H1 (cell line): Measurements from ENCODE around the gene DYNLT2. TPM values are rescaled to one million over a fixed set of nuclear protein-coding genes. Genes with fewer than 3 reads are reported as not detected.

Source experiments
- CTCF ChIA-PET: fragments of 300-600 bp; sonication (Branson Sonifier 250); formaldehyde crosslinking; loops from one replicate; lab custom pipeline; 2021; ENCODE audit not compliant: partially characterized antibody; lab: Charles Lee
- POLR2A ChIA-PET: fragments of 300-600 bp; sonication (Branson Sonifier 250); formaldehyde crosslinking; loops from one replicate; lab custom pipeline; 2021; ENCODE audit warnings: inconsistent platforms; ENCODE audit not compliant: partially characterized antibody; lab: Charles Lee
- DNase-seq, 2 experiments: peaks; one replicate each; pipeline versions ENCODE4 v3.0.0 to v3.0.0-alpha.2; 2010 to 2022; ENCODE audit warnings: low spot score in 2 of 2, low read depth in 1 of 2, mixed read lengths in 1 of 2
- FAIRE-seq: peaks from 2 replicates; lab custom pipeline; 2011; peaks lifted over from hg19 to GRCh38; lab: Jason Lieb, UNC
- H2AFZ ChIP-seq: 2 replicates; pipeline ENCODE4 v1.8.1; 2012; ENCODE audit warnings: low read length, inconsistent platforms
- H2AK5ac ChIP-seq: 2 replicates; pipeline ENCODE4 v1.6.1; 2013; ENCODE audit warnings: low read depth, low read length
- H2BK120ac ChIP-seq: replicated peaks from 2 replicates; pipeline ENCODE3; 2013; ENCODE audit warnings: low read depth, low read length, inconsistent platforms
- H2BK12ac ChIP-seq: 2 replicates; pipeline ENCODE4 v1.6.1; 2013; ENCODE audit warnings: low read depth, low read length
- H2BK15ac ChIP-seq: 2 replicates; pipeline ENCODE4 v1.6.1; 2013; ENCODE audit warnings: low read length
- H2BK20ac ChIP-seq: 2 replicates; pipeline ENCODE4 v1.6.1; 2013; ENCODE audit warnings: low read length
- H2BK5ac ChIP-seq: 2 replicates; pipeline ENCODE4 v1.6.1; 2013; ENCODE audit warnings: low read depth, low read length
- H3K14ac ChIP-seq: 2 replicates; pipeline ENCODE4 v1.6.1; 2013; ENCODE audit warnings: inconsistent platforms; ENCODE audit not compliant: insufficient read length
- H3K18ac ChIP-seq: 2 replicates; pipeline ENCODE4 v1.6.1; 2013; ENCODE audit warnings: low read length; ENCODE audit errors: extremely low read depth
- H3K23ac ChIP-seq: 2 replicates; pipeline ENCODE4 v1.6.1; 2013; ENCODE audit warnings: inconsistent platforms; ENCODE audit not compliant: insufficient read length
- H3K23me2 ChIP-seq: 2 replicates; pipeline ENCODE4 v1.6.1; 2013; ENCODE audit warnings: low read depth, low read length
- H3K27ac ChIP-seq: 2 replicates; pipeline ENCODE4 v1.6.1; 2011; ENCODE audit warnings: low read depth, low read length, inconsistent platforms
- H3K27me3 ChIP-seq, 4 experiments: replicated peaks in 1 of 4; 1 replicate in 1 of 4; 2 replicates in 3 of 4; pipeline versions ENCODE4 v1.6.1 to v1.8.1; 2011 to 2013; ENCODE audit warnings: low read length in 3 of 4, mild to moderate bottlenecking in 3 of 4, inconsistent platforms in 2 of 4, mixed read lengths in 2 of 4, moderate library complexity in 1 of 4; ENCODE audit not compliant: control insufficient read depth in 3 of 4, insufficient read depth in 3 of 4; ENCODE audit errors: extremely low read depth in 1 of 4
- H3K36me3 ChIP-seq, 4 experiments: 2 replicates each; pipeline versions ENCODE4 v1.6.1 to v1.8.1; 2011 to 2013; ENCODE audit warnings: mild to moderate bottlenecking in 4 of 4, low read length in 3 of 4, moderate library complexity in 2 of 4, control low read depth in 1 of 4, inconsistent platforms in 1 of 4; ENCODE audit not compliant: insufficient read depth in 4 of 4, control insufficient read depth in 2 of 4
- H3K4ac ChIP-seq: replicated peaks from 2 replicates; pipeline ENCODE3; 2013; ENCODE audit warnings: low read length, low read depth, mixed read lengths, inconsistent platforms; ENCODE audit not compliant: insufficient read length
- H3K4me1 ChIP-seq, 4 experiments: replicated peaks in 1 of 4; 1 replicate in 1 of 4; 2 replicates in 3 of 4; pipeline versions ENCODE4 v1.6.1 to v1.8.1; 2011 to 2013; ENCODE audit warnings: low read length in 3 of 4, inconsistent platforms in 2 of 4, mixed read lengths in 1 of 4; ENCODE audit not compliant: insufficient read depth in 4 of 4, control insufficient read depth in 3 of 4
- H3K4me2 ChIP-seq, 2 experiments: 2 replicates each; pipeline versions ENCODE4 v1.6.1 to v1.8.1; 2011 to 2013; ENCODE audit warnings: low read depth in 2 of 2, low read length in 2 of 2, control low read depth in 1 of 2, inconsistent platforms in 1 of 2, mild to moderate bottlenecking in 1 of 2; ENCODE audit not compliant: insufficient read depth in 1 of 2
- H3K4me3 ChIP-seq, 4 experiments: fragments of 200-600, 300-600 bp in 1 of 4; sonication (generic), shearing (Covaris generic), sonication (Bioruptor Twin) in 1 of 4; 2 replicates each; pipeline versions ENCODE4 v1.5.1 to v1.8.1; 2011 to 2016; ENCODE audit warnings: low read length in 4 of 4, low read depth in 3 of 4, control low read depth in 2 of 4, inconsistent platforms in 2 of 4, mild to moderate bottlenecking in 2 of 4, mixed read lengths in 1 of 4, moderate library complexity in 1 of 4; ENCODE audit not compliant: insufficient read depth in 2 of 4; ENCODE audit errors: extremely low read depth in 1 of 4
- H3K56ac ChIP-seq: replicated peaks from 2 replicates; pipeline ENCODE3; 2013; ENCODE audit warnings: low read depth, mild to moderate bottlenecking, mixed read lengths, low read length, inconsistent platforms; ENCODE audit not compliant: insufficient read length
- H3K79me1 ChIP-seq: 2 replicates; pipeline ENCODE4 v1.6.1; 2013; ENCODE audit warnings: low read depth, low read length, control low read depth
- H3K79me2 ChIP-seq, 2 experiments: 2 replicates each; pipeline versions ENCODE4 v1.6.1 to v1.8.1; 2012 to 2013; ENCODE audit warnings: low read length in 2 of 2, mild to moderate bottlenecking in 2 of 2, inconsistent platforms in 1 of 2; ENCODE audit not compliant: insufficient read depth in 2 of 2, control insufficient read depth in 1 of 2
- H3K9ac ChIP-seq, 4 experiments: replicated peaks in 1 of 4; 1 replicate in 1 of 4; 2 replicates in 3 of 4; pipeline versions ENCODE4 v1.6.1 to v1.8.1; 2011 to 2013; ENCODE audit warnings: low read depth in 3 of 4, low read length in 3 of 4, control low read depth in 2 of 4, mild to moderate bottlenecking in 2 of 4, moderate library complexity in 2 of 4, inconsistent platforms in 1 of 4; ENCODE audit errors: extremely low read depth in 1 of 4
- H3K9me3 ChIP-seq, 2 experiments: 2 replicates each; pipeline versions ENCODE4 v1.6.1 to v1.8.1; 2012 to 2013; ENCODE audit warnings: mild to moderate bottlenecking in 2 of 2, moderate library complexity in 2 of 2, control low read depth in 1 of 2, inconsistent platforms in 1 of 2, low read depth in 1 of 2, low read length in 1 of 2, mixed read lengths in 1 of 2; ENCODE audit not compliant: insufficient read depth in 2 of 2
- H4K20me1 ChIP-seq, 2 experiments: replicated peaks in 1 of 2; 2 replicates each; pipeline versions ENCODE3 to v1.8.1; 2011 to 2013; ENCODE audit warnings: inconsistent platforms in 2 of 2, low read length in 2 of 2, mild to moderate bottlenecking in 1 of 2; ENCODE audit not compliant: insufficient read depth in 2 of 2, control insufficient read depth in 1 of 2
- H4K5ac ChIP-seq: 2 replicates; pipeline ENCODE4 v1.6.1; 2013; ENCODE audit warnings: low read length, low read depth, mixed read lengths, inconsistent platforms; ENCODE audit not compliant: insufficient read length
- H4K8ac ChIP-seq: 2 replicates; pipeline ENCODE4 v1.8.0; 2013; ENCODE audit warnings: mild to moderate bottlenecking, moderate library complexity, low read length, inconsistent platforms; ENCODE audit not compliant: insufficient read depth; ENCODE audit errors: extremely low read depth
- H4K91ac ChIP-seq: replicated peaks from 2 replicates; pipeline ENCODE3; 2013; ENCODE audit warnings: low read length, mixed read lengths, inconsistent platforms; ENCODE audit not compliant: insufficient read length
- CTCF ChIP-seq, 3 experiments: IDR thresholded peaks; 1 replicate in 2 of 3; 2 replicates in 1 of 3; pipeline versions ENCODE4 v1.5.1 to v1.6.1; 2011; ENCODE audit warnings: low read length in 3 of 3, mild to moderate bottlenecking in 3 of 3, inconsistent platforms in 2 of 3, low read depth in 1 of 3, moderate library complexity in 1 of 3; ENCODE audit not compliant: insufficient read depth in 1 of 3; ENCODE audit errors: control extremely low read depth in 1 of 3
- RAD21 ChIP-seq, 2 experiments: IDR thresholded peaks in 1 of 2; conservative IDR thresholded peaks in 1 of 2; 2 replicates each; pipeline ENCODE4 v1.6.1; 2011; ENCODE audit warnings: low read depth in 2 of 2, low read length in 2 of 2, improper control_type of control experiment in 1 of 2, inconsistent platforms in 1 of 2, mild to moderate bottlenecking in 1 of 2, moderate library complexity in 1 of 2
- SP4 ChIP-seq: IDR thresholded peaks from 2 replicates; pipeline ENCODE4 v1.6.1; 2012; ENCODE audit warnings: low read length, inconsistent platforms
- SRF ChIP-seq: IDR thresholded peaks from 2 replicates; pipeline ENCODE4 v1.6.1; 2011; ENCODE audit warnings: mild to moderate bottlenecking, low read depth, low read length, moderate library complexity
- WGBS, 2 experiments: shearing (Covaris generic) in 1 of 2; methylation state at CpG; one replicate each; pipeline versions ENCODE4 v1.1.6 to v1.1.7; 2013 to 2015; ENCODE audit warnings: low lambda C conversion rate in 2 of 2, mixed read lengths in 2 of 2, inconsistent platforms in 1 of 2, low coverage in 1 of 2, missing lambda C conversion rate in 1 of 2; ENCODE audit not compliant: insufficient replicate concordance in 2 of 2, insufficient coverage in 1 of 2, insufficient read length in 1 of 2; ENCODE audit errors: extremely low coverage in 1 of 2, missing lambda C conversion rate in 1 of 2; 5-methylcytosine and 5-hydroxymethylcytosine counted together
- polyA plus RNA-seq, 7 experiments: library from polyadenylated mRNA; depleted of rRNA in 3 of 7; stranded (reverse) in 5 of 7; unstranded in 2 of 7; fragments of >200 nt in 5 of 7; fragments of 200-250 nt in 2 of 7; gene quantifications; 1 replicate in 5 of 7; 2 replicates in 1 of 7; 4 replicates in 1 of 7; pipeline versions ENCODE4 v1.2.1 to v1.2.3, GENCODE V29; 2011 to 2013; ENCODE audit warnings: missing spikeins in 2 of 7, mixed read lengths in 2 of 7
- total RNA-seq: library from RNA; stranded (reverse); fragmentation: NEBNext Ultra II Directional; extraction: Animal tissue kit (Norgen Biotek cat#: 25700); gene quantifications from 2 replicates; pipeline ENCODE4 v1.2.1, GENCODE V29; 2021

DYNLT2 gene
- total and polyA plus RNA-seq, 2 of the 8 experiments (the other 6 are each of a cell fraction or from before 2014, with no cell fraction given): 0.48 to 1.8 TPM

- Histone ChIP-seq H3K18ac (no peak overlapping the region), H3K79me2 (no peaks in the 10 kb centered on the region), H2BK20ac (no peak overlapping the region), H2BK15ac (no peak overlapping the region), H3K14ac (no peak overlapping the region), H2AK5ac (no peak overlapping the region), H3K27ac (no peak overlapping the region), H4K8ac (no peak overlapping the region), H3K27me3 (peaks cover 0 to 12% (median 4%) of the 10 kb centered on the region in 4 experiments; a peak in 4 of 7 replicates), H4K5ac (no peak overlapping the region), H3K4ac (no peak overlapping the region), H3K23me2 (no peaks in the 10 kb centered on the region; the same call in 1 of the 2 replicates), H2AFZ (peak overlapping the region; percentile 66; the same call in 1 of the 2 replicates), H3K56ac (no peak overlapping the region), H2BK120ac (no peak overlapping the region), H3K4me1 (peaks cover 0 to 12% (median 4%) of the 10 kb centered on the region in 4 experiments; a peak in 5 of 7 replicates), H2BK5ac (no peak overlapping the region), H3K4me3 (peak overlapping the region in 3 of 4 experiments; percentile 18 to 51 (median 48); a peak in 3 of 8 replicates), H4K91ac (peak overlapping the region; percentile 62), H3K4me2 (peak overlapping the region; percentile 37 to 66; a peak in 3 of 4 replicates), H2BK12ac (peak overlapping the region; percentile 35; the same call in 1 of the 2 replicates), H3K79me1 (no peaks in the 10 kb centered on the region), H3K23ac (no peak overlapping the region), H3K9ac (no peak overlapping the region), H3K9me3 (no peaks in the 10 kb centered on the region), H4K20me1 (peaks cover 0 to 2% of the 10 kb centered on the region in 2 experiments), H3K36me3 (no peaks in the 10 kb centered on the region)
- DNase-seq (peak in 1 of 2 experiments; percentile 43), FAIRE-seq (no peak)
- 0 out of 4 replicates have a peak, but pooled peaks of 1 of the 2 experiments have one; percentile 7 for TF ChIP-seq RAD21 (IDR thresholded peaks at IDR 0.05 in 1 of 2, conservative IDR thresholded peaks at IDR 0.05 in 1 of 2; ENCODE audit: low read depth in 2 of 2, low read length in 2 of 2)
- peak in 1 of 3 experiments; percentile 19; a peak in 1 of 4 replicates for TF ChIP-seq CTCF (IDR thresholded peaks at IDR 0.05; ENCODE audit: control extremely low read depth in 1 of 3, insufficient read depth in 1 of 3, low read depth in 1 of 3, low read length in 3 of 3)
- TF ChIP-seq SRF: no peak
- no peak for TF ChIP-seq SP4
- POLR2A ChIA-PET: interaction anchor here (1.1 to 1.4 kb wide), 3 partner anchors 15 to 479 kb away, joined by 3 to 7 read pairs (median 4); partner anchors contain the start of genes DYNLT2 and ERMARD
- CTCF ChIA-PET: interaction anchor here (0.7 to 4.8 kb wide), 41 partner anchors 9 to 741 kb away, joined by 3 to 64 read pairs (median 5); no protein-coding TSS in a partner anchor
- WGBS, 2 experiments: 90% methylated on average over 24 of the region's 24 CpGs; no CpG with 5 or more reads in 1 of the 2 experiments
Observed at GRCh38 chr6:169789146-169789943, 38.0 kb upstream of the DYNLT2 start.
